Measurements from ENCODE around the gene ZNF30.
"Not testable (repeated sequence)": the region's sequence is repeated elsewhere in the genome, so short reads cannot be mapped to it uniquely, and the experiment has no call there.

ZNF30 gene

DNA sequence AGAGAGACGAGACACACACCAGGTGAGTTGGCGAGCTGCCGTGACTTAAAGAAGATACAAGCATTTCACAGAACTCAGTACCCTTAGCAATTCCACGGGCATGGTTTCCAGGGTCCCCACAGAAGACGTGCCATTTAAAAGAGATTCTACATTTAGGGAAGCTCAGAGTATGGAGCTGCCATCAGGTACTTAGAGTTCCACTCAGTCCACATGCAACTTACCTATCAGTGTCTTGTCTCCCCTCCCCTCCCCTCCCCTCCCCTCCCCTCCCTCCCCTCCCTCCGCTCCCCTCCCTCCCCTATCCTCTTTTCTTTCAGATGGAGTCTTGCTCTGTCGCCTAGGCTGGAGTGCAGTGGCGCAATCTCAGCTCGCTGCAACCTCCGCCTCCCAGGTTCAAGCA is 12.2 kb downstream of the ZNF30 start:
- Mint-ChIP-seq H3K36me3 (peaks cover 28% of the 10 kb centered on the region), H3K9me3 (peaks cover 19% of the 10 kb centered on the region)

DNA sequence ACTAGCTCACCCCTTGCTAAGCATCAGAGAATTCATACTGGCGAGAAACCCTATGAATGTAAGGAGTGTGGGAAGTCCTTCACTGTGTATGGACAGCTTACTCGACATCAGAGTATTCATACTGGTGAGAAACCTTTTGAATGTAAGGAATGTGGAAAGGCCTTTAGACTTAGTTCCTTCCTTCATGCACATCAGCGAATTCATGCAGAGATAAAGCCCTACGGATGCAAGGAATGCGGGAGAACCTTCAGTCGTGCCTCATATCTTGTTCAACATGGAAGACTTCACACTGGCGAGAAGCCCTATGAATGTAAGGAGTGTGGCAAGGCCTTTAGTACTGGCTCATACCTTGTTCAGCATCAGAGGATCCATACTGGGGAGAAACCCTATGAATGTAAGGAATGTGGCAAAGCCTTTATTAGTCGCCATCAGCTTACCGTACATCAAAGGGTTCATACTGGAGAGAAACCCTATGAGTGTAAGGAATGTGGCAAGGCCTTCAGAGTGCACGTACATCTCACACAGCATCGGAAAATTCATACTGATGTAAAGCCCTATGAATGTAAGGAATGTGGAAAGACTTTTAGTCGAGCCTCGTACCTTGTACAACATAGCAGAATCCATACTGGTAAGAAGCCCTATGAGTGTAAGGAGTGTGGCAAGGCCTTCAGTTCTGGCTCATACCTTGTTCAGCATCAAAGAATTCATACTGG is 17.3 kb downstream of the ZNF30 start:
- ATAC-seq (no peak), DNase-seq (ENCODE audit: low spot score in 2 of 2) (no peak)
- Mint-ChIP-seq H3K36me3 (peaks cover 6% of the 10 kb centered on the region), H3K4me1 (no peaks in the 10 kb centered on the region), H3K9me3 (peaks cover 35% of the 10 kb centered on the region), H3K27ac (no peak overlapping the region), H3K4me3 (no peak overlapping the region)

More for the DNA sequence above, 12.2 kb downstream of the ZNF30 start:
- DNase-seq (ENCODE audit: low spot score in 2 of 2) (no peak), ATAC-seq (no peak)
- H3K4me3 Mint-ChIP-seq: no peak overlapping the region
- H3K4me1 Mint-ChIP-seq: no peaks in the 10 kb centered on the region
- no peak overlapping the region for H3K27ac Mint-ChIP-seq

DNA sequence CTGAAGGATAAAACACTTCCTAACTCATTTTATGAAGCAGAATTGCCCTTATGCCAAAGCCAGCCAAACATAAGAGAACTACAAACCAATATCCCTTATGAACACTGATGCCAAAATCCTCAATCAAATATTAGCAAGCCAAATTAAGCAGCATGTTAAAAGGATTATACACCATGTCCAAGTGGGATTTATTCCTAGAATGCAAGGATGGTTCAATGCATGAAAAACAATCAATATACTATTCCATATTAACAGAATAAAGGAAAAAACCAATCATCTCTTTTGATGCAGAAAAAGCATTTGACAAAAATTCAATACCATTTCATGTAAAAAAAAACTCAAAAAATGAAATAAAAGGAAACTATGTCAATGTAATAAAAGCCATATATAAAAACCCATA is 26.4 kb downstream of the ZNF30 start:
- DNase-seq (ENCODE audit: low spot score in 2 of 2): no peak
- Mint-ChIP-seq H3K4me3 (no peak overlapping the region), H3K36me3 (peaks cover 30% of the 10 kb centered on the region), H3K4me1 (no peaks in the 10 kb centered on the region), H3K9me3 (peaks cover 51% of the 10 kb centered on the region), H3K27ac (no peak overlapping the region)
- ATAC-seq: no peak

DNA sequence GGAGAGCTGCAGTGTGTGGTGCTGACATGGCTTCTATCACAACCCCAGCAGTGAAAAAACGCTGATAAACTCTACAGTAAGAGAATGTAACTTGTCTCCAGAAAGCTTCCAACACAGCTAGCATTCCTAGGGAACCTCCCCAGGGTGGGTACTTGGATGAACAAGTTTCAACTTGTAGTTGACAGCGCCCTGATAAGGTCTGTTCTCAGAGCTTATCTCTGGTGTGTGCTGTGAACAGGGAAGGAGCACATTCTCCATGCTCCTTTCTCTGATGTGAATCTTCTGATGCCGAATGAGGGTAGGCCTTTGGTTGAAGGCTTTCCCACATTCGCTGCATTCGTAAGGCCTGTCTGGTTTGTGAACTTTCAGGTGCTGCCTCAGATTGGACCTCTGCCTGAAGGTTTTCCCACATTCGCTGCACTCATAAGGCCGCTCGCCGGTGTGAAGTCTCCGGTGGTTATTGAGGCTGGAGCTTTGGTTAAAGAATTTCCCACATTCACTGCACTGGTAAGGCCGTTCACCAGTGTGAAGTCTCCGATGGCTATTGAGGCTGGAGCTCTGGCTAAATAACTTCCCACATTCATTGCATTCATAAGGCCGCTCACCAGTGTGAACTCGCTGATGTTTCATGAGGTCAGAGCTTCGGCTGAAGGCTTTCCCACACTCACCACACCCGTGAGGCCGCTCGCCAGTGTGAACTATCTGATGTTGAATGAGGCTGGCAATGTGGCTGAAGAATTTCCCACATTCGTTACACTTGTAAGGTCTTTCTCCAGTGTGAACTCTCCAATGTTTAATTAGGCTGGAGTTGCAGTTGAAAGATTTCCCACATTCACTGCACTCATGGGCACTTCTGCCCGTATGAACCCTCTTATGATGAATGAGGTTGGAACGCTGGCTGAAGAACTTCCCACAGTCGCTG is 31.4 kb downstream of the ZNF30 start:
- H3K27ac Mint-ChIP-seq: no peak overlapping the region
- ATAC-seq (no peak), DNase-seq (ENCODE audit: low spot score in 2 of 2) (no peak)
- peaks cover 28% of the 10 kb centered on the region for H3K4me1 Mint-ChIP-seq
- no peak overlapping the region for H3K4me3 Mint-ChIP-seq
- H3K36me3 Mint-ChIP-seq: peaks cover 52% of the 10 kb centered on the region
- peaks cover 47% of the 10 kb centered on the region for H3K9me3 Mint-ChIP-seq

DNA sequence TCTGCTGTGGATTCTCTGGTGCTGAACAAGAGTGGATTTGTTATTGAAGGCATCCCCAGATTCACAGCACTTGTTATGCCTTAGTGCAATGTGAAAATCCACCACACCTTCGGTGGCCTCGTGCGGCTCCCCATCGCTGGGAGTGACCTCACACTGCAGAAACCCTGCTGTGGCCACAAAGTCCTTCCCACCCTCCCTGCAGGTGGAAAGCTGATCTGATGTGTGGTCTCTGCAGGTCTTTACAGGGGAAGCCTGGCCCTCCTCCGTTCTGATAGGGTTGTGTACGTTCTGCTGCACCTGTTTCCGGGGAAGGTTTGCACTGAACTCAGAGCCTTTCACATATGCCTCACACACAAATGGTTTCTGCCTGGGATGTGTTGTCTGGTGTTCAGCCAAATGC is 32.3 kb downstream of the ZNF30 start:
- DNase-seq (ENCODE audit: low spot score in 2 of 2) (no peak), ATAC-seq (no peak)
- Mint-ChIP-seq H3K9me3 (peaks cover 45% of the 10 kb centered on the region), H3K4me3 (no peak overlapping the region), H3K27ac (no peak overlapping the region), H3K4me1 (peaks cover 33% of the 10 kb centered on the region), H3K36me3 (peaks cover 47% of the 10 kb centered on the region)

DNA sequence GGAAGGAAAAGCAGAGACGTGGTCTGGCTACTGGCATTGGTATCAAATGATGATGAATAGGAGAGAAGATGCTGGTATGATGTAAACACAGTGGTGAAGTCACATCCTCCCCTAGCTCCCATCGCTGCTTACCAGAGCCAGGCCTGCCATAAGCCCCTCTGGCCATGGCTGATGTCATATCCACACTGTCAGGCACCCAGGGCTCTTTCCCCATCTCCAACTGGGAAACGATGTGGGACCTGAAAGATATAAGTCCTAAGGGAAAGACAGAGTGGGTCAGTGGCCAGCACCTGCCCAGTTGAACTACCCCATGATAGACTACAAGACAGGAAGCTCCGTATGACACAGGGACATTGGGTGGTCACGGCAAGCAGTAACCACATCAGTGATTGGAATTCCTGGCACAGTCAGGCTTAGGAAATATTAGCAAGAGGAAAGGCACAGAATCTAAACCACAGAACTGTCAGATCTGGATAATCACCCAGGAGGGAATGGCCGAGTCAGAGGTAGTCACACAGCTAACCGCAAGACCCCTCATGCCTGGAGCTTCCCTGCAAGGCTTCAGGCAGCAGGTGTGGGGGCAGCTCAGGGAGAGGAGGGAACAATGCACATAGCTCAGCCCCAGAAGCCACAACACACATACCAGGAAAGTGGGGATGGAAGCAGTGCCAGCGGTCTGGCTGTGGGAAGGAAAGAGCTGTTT is 33.6 kb downstream of the ZNF30 start:
- Mint-ChIP-seq H3K4me3 (no peak overlapping the region), H3K27ac (no peak overlapping the region), H3K9me3 (peaks cover 41% of the 10 kb centered on the region), H3K4me1 (peaks cover 37% of the 10 kb centered on the region), H3K36me3 (peaks cover 47% of the 10 kb centered on the region)
- no peak for DNase-seq (ENCODE audit: low spot score in 2 of 2)
- ATAC-seq: no peak

DNA sequence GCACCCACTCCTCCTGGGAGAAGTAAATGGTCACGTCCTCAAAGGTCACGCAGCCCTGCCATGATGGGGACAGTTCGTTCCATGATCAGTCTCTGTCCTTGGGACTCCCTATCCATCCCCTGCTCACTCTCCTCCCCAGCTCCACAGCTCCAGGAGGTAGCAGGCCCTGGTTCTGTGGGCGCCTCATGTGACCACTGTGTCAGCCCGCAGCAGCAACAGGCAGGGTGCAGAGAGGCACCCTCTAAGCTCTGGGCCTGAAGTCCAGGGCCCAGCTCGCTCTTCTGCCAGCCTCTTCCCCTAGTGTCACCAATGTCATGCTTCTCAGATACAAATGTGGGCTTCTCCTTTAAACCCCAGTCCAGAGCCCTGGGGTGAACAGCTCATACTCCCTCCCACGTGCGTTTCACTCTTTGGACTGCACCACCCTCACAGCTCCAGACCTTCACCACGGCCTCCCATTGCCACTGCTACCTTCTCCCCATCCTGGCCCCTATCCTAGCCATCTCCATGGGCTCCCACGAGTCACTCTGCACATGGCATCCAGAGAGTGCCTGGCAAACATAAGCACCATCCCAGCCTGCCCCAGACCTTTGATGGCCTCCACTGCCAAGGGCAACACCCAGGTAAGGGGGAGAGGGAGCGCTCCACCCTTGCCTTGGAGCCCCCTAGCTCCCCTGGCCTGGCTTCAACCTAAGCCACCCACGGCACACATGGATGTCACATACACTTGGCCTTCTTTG is 34.4 kb downstream of the ZNF30 start:
- no peak for ATAC-seq
- H3K36me3 Mint-ChIP-seq: peaks cover 47% of the 10 kb centered on the region
- peaks cover 37% of the 10 kb centered on the region for H3K4me1 Mint-ChIP-seq
- no peak for DNase-seq (ENCODE audit: low spot score in 2 of 2)
- peaks cover 34% of the 10 kb centered on the region for H3K9me3 Mint-ChIP-seq
- peak overlapping the region; percentile 95 for H3K27ac Mint-ChIP-seq
- no peak overlapping the region for H3K4me3 Mint-ChIP-seq

DNA sequence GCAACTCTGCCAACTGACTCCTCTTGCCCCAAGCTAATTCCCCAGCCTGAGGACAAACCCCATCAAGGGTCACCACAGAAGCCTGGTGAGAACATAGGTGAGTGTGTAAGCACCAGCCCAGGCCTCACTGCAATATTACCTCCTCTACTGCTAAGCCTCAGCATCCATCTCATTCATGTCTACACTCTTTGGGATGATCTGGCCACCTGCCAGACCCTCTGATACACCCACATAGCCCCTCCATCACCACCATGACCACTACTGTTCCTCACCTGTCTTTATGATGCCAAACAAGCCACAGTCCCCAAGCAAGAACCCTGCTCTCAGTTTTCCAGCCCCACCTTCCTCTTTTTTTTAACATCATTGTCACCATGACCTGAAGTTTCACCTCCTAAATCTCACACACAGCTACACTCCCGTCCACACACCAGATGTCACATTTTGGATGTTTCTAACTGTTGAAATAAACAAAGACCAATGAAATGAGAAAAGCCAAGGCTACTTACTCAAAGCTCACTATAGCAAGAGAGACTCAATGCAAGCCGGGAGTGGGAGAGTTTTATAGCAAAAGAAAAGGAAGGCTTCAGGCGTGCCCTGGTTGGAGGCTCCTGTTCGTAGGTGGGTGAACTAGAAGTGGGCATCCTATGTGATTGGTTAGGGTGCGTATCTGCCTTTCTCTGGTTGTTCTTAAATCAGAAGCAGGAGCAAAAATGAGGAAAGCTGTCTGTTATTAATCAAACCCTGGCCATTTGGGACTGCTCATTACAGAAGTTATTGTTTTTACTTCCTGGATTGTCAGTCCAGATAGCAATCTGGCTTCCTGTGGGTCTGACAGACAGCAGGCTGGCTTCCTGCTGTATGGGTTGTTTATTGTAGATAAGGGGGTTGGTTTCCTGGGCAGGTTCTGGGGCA is 35.3 kb downstream of the ZNF30 start:
- DNase-seq (ENCODE audit: low spot score in 2 of 2): no peak
- peak overlapping the region; percentile 95 for H3K27ac Mint-ChIP-seq

DNA sequence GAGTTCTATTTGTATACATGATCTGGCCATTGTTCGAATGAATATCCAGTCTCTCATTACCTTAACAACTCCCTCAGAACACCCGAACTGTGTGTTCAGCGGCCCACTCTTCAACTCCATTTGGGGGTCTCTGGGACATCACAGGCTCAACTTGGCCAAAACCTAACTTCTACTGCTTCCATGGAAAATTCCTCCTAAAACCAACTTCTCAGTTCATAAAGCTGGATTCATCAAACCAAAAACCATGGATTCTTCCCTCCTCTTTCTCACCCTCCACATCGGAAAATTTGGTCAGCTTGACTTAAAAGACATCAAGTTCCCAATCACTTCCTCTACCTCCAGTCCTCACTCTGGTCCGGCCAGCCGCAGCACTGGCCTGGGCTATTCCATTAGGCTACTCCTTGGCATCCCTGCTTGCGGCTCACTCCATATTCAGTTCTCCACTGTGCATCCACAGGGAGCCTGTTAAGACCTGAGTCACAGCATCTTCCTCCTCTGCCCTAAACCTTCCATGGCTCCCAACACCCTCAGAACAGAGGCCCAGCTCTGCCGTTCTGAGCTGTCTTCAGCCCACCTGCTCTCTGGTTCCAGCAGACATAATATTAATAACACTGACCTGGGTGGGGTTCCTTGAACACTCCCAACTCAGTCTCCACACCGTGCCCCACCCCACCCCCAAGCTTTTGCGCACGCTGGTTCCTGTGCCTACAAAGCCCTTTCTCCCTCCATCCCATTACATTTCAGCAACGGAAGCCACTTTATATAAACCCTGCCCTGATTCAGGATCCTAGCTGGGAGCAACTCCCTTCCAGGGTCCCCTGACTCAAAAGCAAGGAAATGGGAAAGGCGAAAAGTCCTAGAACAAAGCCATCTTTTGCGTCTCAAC is 36.2 kb downstream of the ZNF30 start:
- H3K27ac Mint-ChIP-seq: peak overlapping the region; percentile 95
- H3K36me3 Mint-ChIP-seq: peaks cover 37% of the 10 kb centered on the region
- DNase-seq (ENCODE audit: low spot score in 2 of 2) (no peak), ATAC-seq (no peak)
- peak overlapping the region; percentile 97 for H3K4me3 Mint-ChIP-seq
- peaks cover 28% of the 10 kb centered on the region for H3K9me3 Mint-ChIP-seq
- H3K4me1 Mint-ChIP-seq: peaks cover 37% of the 10 kb centered on the region

More for the DNA sequence above, 35.3 kb downstream of the ZNF30 start:
- H3K9me3 Mint-ChIP-seq: peaks cover 31% of the 10 kb centered on the region
- peak overlapping the region; percentile 97 for H3K4me3 Mint-ChIP-seq
- H3K4me1 Mint-ChIP-seq: peaks cover 37% of the 10 kb centered on the region
- peaks cover 46% of the 10 kb centered on the region for H3K36me3 Mint-ChIP-seq
- ATAC-seq: peak; percentile 17

DNA sequence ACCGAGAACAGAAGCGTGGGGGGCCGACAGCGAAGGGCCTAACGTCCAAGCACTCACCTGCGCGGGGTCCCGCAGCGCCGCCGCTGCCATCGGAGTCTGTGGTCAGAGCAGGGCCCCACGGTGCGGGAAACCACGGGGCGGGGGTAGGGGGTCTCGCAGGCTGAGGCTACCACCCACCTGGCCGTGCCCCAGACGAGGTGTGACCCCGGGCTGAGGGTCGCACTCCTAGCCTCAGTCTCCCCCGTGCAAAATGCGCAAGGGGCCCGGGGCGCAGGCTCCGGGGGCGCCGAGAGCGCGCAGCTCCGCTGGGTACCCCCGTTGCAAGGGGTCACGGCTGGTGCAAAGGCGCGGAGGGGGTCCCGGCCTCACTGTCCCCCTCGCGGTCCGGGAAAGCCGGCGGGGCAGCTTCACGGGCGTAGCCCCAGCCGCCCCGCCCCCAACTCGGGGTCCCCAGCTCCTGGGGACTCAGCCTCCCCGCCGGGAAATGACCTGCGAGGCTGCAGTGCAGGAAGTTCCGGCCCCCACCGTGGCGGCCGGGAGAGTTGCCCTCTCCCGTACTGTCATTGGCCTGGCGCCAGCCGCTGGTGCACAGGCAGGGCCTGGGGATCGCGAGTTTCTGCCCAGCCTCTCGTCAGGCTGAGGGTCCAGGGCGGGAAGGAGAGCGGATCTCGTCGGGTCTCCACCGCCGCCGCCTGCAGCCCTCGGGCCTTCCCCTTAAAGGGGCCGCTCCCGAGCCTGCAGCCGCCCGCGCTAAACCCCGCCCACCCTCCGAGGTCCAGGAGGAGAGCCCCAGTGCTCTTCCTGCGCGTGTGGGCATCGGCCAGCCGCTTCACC is 37.1 kb downstream of the ZNF30 start, which contains the start of gene ZNF792:
Gene ZNF792 (minus strand): TSS at position 657 of the 834 bp plus-strand sequence. CDS start 567 bp downstream, at position 90.
- Mint-ChIP-seq H3K9me3 (peaks cover 28% of the 10 kb centered on the region), H3K27ac (peak within 1 kb of the TSS; percentile 95), H3K4me1 (peaks cover 37% of the 10 kb centered on the region), H3K36me3 (peaks cover 29% of the 10 kb centered on the region), H3K4me3 (peak within 1 kb of the TSS; percentile 97)
- DNase-seq (ENCODE audit: low spot score in 2 of 2) (peak; percentile 44 to 83), ATAC-seq (peak; percentile 88)

DNA sequence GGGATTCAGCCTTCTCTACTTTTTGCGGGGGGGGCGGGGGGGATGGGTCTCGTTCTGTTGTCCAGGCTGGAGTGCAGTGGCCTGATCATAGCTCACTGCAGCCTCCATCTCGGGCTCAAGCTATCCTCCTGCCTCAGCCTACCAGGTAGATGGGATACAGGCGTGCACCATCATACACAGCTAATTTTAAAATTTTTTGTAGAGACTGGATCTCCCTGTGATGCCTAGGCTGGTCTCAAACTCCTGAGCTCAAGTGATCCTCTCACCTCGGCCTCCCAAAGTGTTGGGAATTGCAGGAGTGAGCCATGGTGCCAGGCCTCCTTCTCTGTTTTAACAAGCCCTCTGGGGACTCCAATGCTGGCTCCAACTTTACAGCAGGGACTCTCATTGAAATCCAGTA is 37.9 kb downstream of the ZNF30 start:
- Mint-ChIP-seq H3K9me3 (peaks cover 26% of the 10 kb centered on the region), H3K4me3 (peak overlapping the region; percentile 97), H3K36me3 (peaks cover 21% of the 10 kb centered on the region), H3K27ac (no peak overlapping the region), H3K4me1 (peaks cover 37% of the 10 kb centered on the region)
- DNase-seq (ENCODE audit: low spot score in 2 of 2) (no peak), ATAC-seq (no peak)

DNA sequence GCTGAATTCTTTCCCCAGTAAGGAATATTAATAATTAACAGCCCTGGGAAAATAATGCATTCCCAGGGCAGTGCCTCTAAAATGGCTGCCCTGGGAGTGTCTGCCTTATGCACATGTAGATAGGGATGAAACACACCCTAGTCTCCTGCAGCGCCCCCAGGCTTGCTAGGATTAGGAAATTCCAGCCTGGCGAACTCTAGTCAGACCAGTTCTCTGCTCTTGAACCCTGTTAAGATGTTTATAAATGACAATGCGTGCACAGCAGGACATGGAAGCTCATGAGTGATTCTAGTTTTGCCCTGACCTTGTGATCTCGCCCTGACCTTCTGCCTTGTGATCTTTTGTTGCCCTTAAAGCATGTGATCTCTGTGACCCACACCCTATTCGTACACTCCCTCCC is 38.8 kb downstream of the ZNF30 start:
- Mint-ChIP-seq H3K9me3 (peaks cover 18% of the 10 kb centered on the region), H3K36me3 (peaks cover 12% of the 10 kb centered on the region), H3K4me1 (peaks cover 32% of the 10 kb centered on the region)
- H3K4me3 Mint-ChIP-seq; ATAC-seq; H3K27ac Mint-ChIP-seq; DNase-seq (ENCODE audit: low spot score in 2 of 2): not testable (repeated sequence)

Data from stimulated activated effector memory CD8-positive, alpha-beta T cell treated with anti-CD3 and anti-CD28 coated beads, Interleukin-12 subunit alpha, Interleukin-12 subunit beta, amount 100 ng/mL, for 72 hours (primary cell).